ENCODE results near the gene LDB2.

The LDB2 gene

GRCh38 chr4:16772366-16772850, 126.0 kb downstream of the LDB2 start:
- DNase-seq (ENCODE audit: low spot score), result no peak
- TF ChIP-seq CTCF (IDR thresholded peaks at IDR 0.05; ENCODE audit: extremely low read depth, insufficient read depth, missing control alignments), result no peak
- in situ Hi-C loops (cut with MboI; ENCODE audit: low pct_unique_long_range_greater_than_20kb, low sequenced_read_pairs, unreplicated experiment), result no loop called here

- no peak for DNase-seq (ENCODE audit: low spot score)
- in situ Hi-C loops (cut with MboI; ENCODE audit: low pct_unique_long_range_greater_than_20kb, low sequenced_read_pairs, unreplicated experiment), result no loop called here
- no peak for TF ChIP-seq CTCF (IDR thresholded peaks at IDR 0.05; ENCODE audit: extremely low read depth, insufficient read depth, missing control alignments)
Observed at GRCh38 chr4:16770710-16771285, 127.6 kb downstream of the LDB2 start.

GRCh38 chr4:16767861-16768260, 130.6 kb downstream of the LDB2 start:
- in situ Hi-C loops (cut with MboI; ENCODE audit: low pct_unique_long_range_greater_than_20kb, low sequenced_read_pairs, unreplicated experiment), result no loop called here
- DNase-seq (ENCODE audit: low spot score), result no peak
- no peak for TF ChIP-seq CTCF (IDR thresholded peaks at IDR 0.05; ENCODE audit: extremely low read depth, insufficient read depth, missing control alignments)

- TF ChIP-seq CTCF (IDR thresholded peaks at IDR 0.05; ENCODE audit: extremely low read depth, insufficient read depth, missing control alignments), result no peak
- in situ Hi-C loops (cut with MboI; ENCODE audit: low pct_unique_long_range_greater_than_20kb, low sequenced_read_pairs, unreplicated experiment), result no loop called here
- no peak for DNase-seq (ENCODE audit: low spot score)
Observed at GRCh38 chr4:16767251-16767650, 131.2 kb downstream of the LDB2 start.

GRCh38 chr4:16765546-16765945, 132.9 kb downstream of the LDB2 start:
- DNase-seq (ENCODE audit: low spot score), result no peak
- in situ Hi-C loops (cut with MboI; ENCODE audit: low pct_unique_long_range_greater_than_20kb, low sequenced_read_pairs, unreplicated experiment), result no loop called here
- TF ChIP-seq CTCF (IDR thresholded peaks at IDR 0.05; ENCODE audit: extremely low read depth, insufficient read depth, missing control alignments), result no peak

GRCh38 chr4:16764622-16765021, 133.8 kb downstream of the LDB2 start:
- in situ Hi-C loops (cut with MboI; ENCODE audit: low pct_unique_long_range_greater_than_20kb, low sequenced_read_pairs, unreplicated experiment), result no loop called here
- DNase-seq (ENCODE audit: low spot score), result no peak
- TF ChIP-seq CTCF (IDR thresholded peaks at IDR 0.05; ENCODE audit: extremely low read depth, insufficient read depth, missing control alignments), result no peak

Data from GM13977 (cell line).